ENCODE measurements around the gene SLC32A1. TPM values are rescaled to one million over a fixed set of nuclear protein-coding genes. Genes with fewer than 3 reads are reported as not detected.

SLC32A1 gene
- total RNA-seq, 2 experiments from 2014 or later = not detected

GRCh38 chr20:38762174-38762573, 37.9 kb downstream of the SLC32A1 start:
- POLR2A ChIA-PET = interaction anchor here (0.9 kb wide), 1 partner anchor 44 kb away, joined by 3 read pairs; no protein-coding TSS in a partner anchor
- no peak for TF ChIP-seq CTCF (IDR thresholded peaks at IDR 0.05)
- Mint-ChIP-seq H3K4me1 (ENCODE audit: low read depth) (peaks cover 20% of the 10 kb centered on the region), H3K27me3 (no peaks in the 10 kb centered on the region), H3K4me3 (no peak overlapping the region), H3K27ac (no peak overlapping the region), H3K9me3 (no peaks in the 10 kb centered on the region), H3K36me3 (ENCODE audit: low read depth) (peaks cover 40% of the 10 kb centered on the region)
- DNase-seq (no peak), ATAC-seq (no peak)
- intact Hi-C loops (cut with micrococcal nuclease) = no loop called here
- CTCF ChIA-PET = interaction anchor here (1.0 to 5.0 kb wide), 3 partner anchors 11 to 104 kb away, joined by 3 to 38 read pairs (median 4); no protein-coding TSS in a partner anchor

- Mint-ChIP-seq H3K4me1 (ENCODE audit: low read depth) (peaks cover 20% of the 10 kb centered on the region), H3K9me3 (no peaks in the 10 kb centered on the region), H3K27ac (no peak overlapping the region), H3K27me3 (no peaks in the 10 kb centered on the region), H3K4me3 (no peak overlapping the region), H3K36me3 (ENCODE audit: low read depth) (peaks cover 42% of the 10 kb centered on the region)
- TF ChIP-seq CTCF (IDR thresholded peaks at IDR 0.05) = no peak
- CTCF ChIA-PET = interaction anchor here (1.1 to 5.0 kb wide), 4 partner anchors 13 to 163 kb away, joined by 3 to 38 read pairs (median 4); partner anchors contain the start of gene FAM83D
- ATAC-seq (no peak), DNase-seq (no peak)
- POLR2A ChIA-PET = no interaction called here
- intact Hi-C loops (cut with micrococcal nuclease) = no loop called here
Measured at GRCh38 chr20:38763616-38764015, 39.3 kb downstream of the SLC32A1 start.

GRCh38 chr20:38764567-38765318, 40.5 kb downstream of the SLC32A1 start:
- H3K36me3 Mint-ChIP-seq (ENCODE audit: low read depth) = peaks cover 38% of the 10 kb centered on the region
- no peak overlapping the region for H3K4me3 Mint-ChIP-seq
- H3K4me1 Mint-ChIP-seq (ENCODE audit: low read depth) = peaks cover 20% of the 10 kb centered on the region
- H3K9me3 Mint-ChIP-seq = no peaks in the 10 kb centered on the region
- DNase-seq (peak; percentile 80), ATAC-seq (peak; percentile 100)
- intact Hi-C loops (cut with micrococcal nuclease) = no loop called here
- ChIA-PET POLR2A (interaction anchor here (0.9 to 1.2 kb wide), 3 partner anchors 15 to 42 kb away, joined by 3 to 4 read pairs (median 3); partner anchors contain the start of gene PPP1R16B), CTCF (interaction anchor here (0.7 to 3.3 kb wide), 9 partner anchors 13 to 130 kb away, joined by 3 to 32 read pairs (median 3); no protein-coding TSS in a partner anchor)
- H3K27me3 Mint-ChIP-seq = no peaks in the 10 kb centered on the region
- no peak for TF ChIP-seq CTCF (IDR thresholded peaks at IDR 0.05)
- peak overlapping the region; percentile 14 for H3K27ac Mint-ChIP-seq

GRCh38 chr20:38766071-38766470, 41.8 kb downstream of the SLC32A1 start:
- Mint-ChIP-seq H3K9me3 (no peaks in the 10 kb centered on the region), H3K36me3 (ENCODE audit: low read depth) (peaks cover 30% of the 10 kb centered on the region), H3K4me1 (ENCODE audit: low read depth) (peaks cover 20% of the 10 kb centered on the region), H3K27ac (no peak overlapping the region), H3K4me3 (no peak overlapping the region), H3K27me3 (no peaks in the 10 kb centered on the region)
- ATAC-seq = no peak
- intact Hi-C loops (cut with micrococcal nuclease) = no loop called here
- CTCF ChIA-PET = interaction anchor here (1.2 to 3.3 kb wide), 4 partner anchors 15 to 129 kb away, joined by 3 to 32 read pairs (median 4); no protein-coding TSS in a partner anchor
- no peak for DNase-seq
- no peak for TF ChIP-seq CTCF (IDR thresholded peaks at IDR 0.05)
- POLR2A ChIA-PET = interaction anchor here (0.7 kb wide), 1 partner anchor 18 kb away, joined by 3 read pairs; the partner anchor contains the start of gene ACTR5

Measured in activated CD8-positive, alpha-beta T cell treated with anti-CD3 and anti-CD28 coated beads for 36 hours (primary cell).